Esophagus squamous epithelium (tissue), 4 donors: ENCODE data around the gene AIP.

Experiments
- POLR2A ChIP-seq, 4 donors: fragments of 450-650 bp; IDR thresholded peaks; one replicate each; pipeline ENCODE4 v1.6.1; 2017; ENCODE audit warnings: antibody characterized with exemption in 4 of 4, mild to moderate bottlenecking in 4 of 4, moderate library complexity in 3 of 4
- TF ChIP-seq, protein P1 (sequence below), 6 experiments: fragments of 450-650 bp in 4 of 6; fragments of 200-600 bp in 2 of 6; sonication (generic) in 2 of 6; IDR thresholded peaks; one replicate each; pipeline ENCODE4 v1.5.1; 2016 to 2019; ENCODE audit warnings: antibody characterized with exemption in 6 of 6, mild to moderate bottlenecking in 4 of 6, moderate library complexity in 4 of 6

DNA sequence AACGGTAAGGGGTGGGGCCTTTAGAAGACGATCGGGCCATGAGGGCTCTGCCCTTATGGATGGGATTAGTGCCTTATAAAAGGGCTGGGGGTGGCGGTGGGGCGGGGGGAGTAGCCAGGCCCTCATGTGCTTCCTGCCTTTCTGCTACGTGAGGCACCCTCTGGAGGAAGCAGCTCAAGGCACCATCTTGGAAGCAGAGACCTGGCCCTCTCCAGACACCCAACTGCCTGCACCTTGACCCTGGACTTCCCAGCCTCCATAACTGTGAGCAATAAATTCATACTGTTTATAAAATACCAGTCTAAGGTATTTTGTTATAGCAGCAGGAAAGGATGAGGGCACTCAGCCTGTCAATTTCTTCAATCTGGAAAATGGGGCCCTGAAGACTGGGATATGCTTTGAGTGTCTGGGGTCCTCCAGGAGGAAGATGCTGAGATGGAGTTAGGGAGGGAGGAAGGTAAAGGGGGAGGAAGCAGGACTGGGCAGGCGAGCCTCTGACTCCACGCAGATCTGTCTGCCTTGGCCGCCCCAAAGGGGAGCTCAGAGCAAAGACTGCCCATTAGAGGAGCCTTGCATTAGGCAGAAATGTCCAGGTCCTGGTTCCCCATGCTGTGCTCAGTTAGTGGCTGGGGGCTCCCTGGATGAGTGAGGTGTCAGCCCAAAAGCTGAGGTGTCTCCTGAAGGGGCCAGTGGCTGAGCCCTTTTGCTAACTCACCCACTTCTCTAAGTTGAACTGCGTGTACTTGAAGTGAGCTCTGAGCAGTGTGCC lies 35.1 kb downstream of the AIP start:
- no peak for TF ChIP-seq POLR2A (IDR thresholded peaks at IDR 0.05)
- TF ChIP-seq, protein P1, sequence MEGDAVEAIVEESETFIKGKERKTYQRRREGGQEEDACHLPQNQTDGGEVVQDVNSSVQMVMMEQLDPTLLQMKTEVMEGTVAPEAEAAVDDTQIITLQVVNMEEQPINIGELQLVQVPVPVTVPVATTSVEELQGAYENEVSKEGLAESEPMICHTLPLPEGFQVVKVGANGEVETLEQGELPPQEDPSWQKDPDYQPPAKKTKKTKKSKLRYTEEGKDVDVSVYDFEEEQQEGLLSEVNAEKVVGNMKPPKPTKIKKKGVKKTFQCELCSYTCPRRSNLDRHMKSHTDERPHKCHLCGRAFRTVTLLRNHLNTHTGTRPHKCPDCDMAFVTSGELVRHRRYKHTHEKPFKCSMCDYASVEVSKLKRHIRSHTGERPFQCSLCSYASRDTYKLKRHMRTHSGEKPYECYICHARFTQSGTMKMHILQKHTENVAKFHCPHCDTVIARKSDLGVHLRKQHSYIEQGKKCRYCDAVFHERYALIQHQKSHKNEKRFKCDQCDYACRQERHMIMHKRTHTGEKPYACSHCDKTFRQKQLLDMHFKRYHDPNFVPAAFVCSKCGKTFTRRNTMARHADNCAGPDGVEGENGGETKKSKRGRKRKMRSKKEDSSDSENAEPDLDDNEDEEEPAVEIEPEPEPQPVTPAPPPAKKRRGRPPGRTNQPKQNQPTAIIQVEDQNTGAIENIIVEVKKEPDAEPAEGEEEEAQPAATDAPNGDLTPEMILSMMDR (IDR thresholded peaks at IDR 0.05) = no peak
